T-helper 2 cell treated with Interferon-gamma antibody and Interleukin-4, amounts not matched to agents 5 μg/mL and 100 μg/mL, for 36 hours (primary cell): ENCODE results near the gene IL15RA.
A peak's percentile ranks its signal among the peaks of the same experiment; 100 is the strongest.

Source experiments
- DNase-seq: peaks from one replicate; pipeline ENCODE4 v3.0.0; 2021; ENCODE audit warnings: low spot score
- H3K27ac Mint-ChIP-seq: one replicate; pipeline ENCODE4 v1.8.0; 2021; ENCODE audit warnings: mild to moderate bottlenecking, mixed read lengths
- H3K27me3 Mint-ChIP-seq: one replicate; pipeline ENCODE4 v1.8.0; 2021; ENCODE audit warnings: low read depth, mixed read lengths
- H3K36me3 Mint-ChIP-seq: one replicate; pipeline ENCODE4 v1.8.0; 2021; ENCODE audit warnings: low read depth, mixed read lengths
- H3K4me1 Mint-ChIP-seq: one replicate; pipeline ENCODE4 v1.8.0; 2021; ENCODE audit warnings: low read depth, mixed read lengths
- H3K4me3 Mint-ChIP-seq: one replicate; pipeline ENCODE4 v1.8.0; 2022; ENCODE audit warnings: mild to moderate bottlenecking, moderate library complexity, mixed read lengths
- H3K9me3 Mint-ChIP-seq: one replicate; pipeline ENCODE4 v1.8.0; 2021; ENCODE audit warnings: mixed read lengths

The IL15RA gene

GRCh38 chr10:5992398-5992797 lies 15.1 kb upstream of the IL15RA start:
- peaks cover 14% of the 10 kb centered on the region for H3K36me3 Mint-ChIP-seq
- H3K9me3 Mint-ChIP-seq, result peaks cover 34% of the 10 kb centered on the region
- no peak for DNase-seq
- H3K4me3 Mint-ChIP-seq, result no peak overlapping the region
- H3K4me1 Mint-ChIP-seq, result peaks cover 11% of the 10 kb centered on the region
- H3K27ac Mint-ChIP-seq, result no peak overlapping the region
- H3K27me3 Mint-ChIP-seq, result peaks cover 8% of the 10 kb centered on the region

- Mint-ChIP-seq H3K36me3 (peaks cover 14% of the 10 kb centered on the region), H3K4me3 (no peak overlapping the region), H3K27me3 (peaks cover 7% of the 10 kb centered on the region), H3K9me3 (peaks cover 34% of the 10 kb centered on the region), H3K27ac (no peak overlapping the region), H3K4me1 (peaks cover 11% of the 10 kb centered on the region)
- DNase-seq, result no peak
These were observed 14.4 kb upstream of the IL15RA start for GRCh38 chr10:5991708-5992107.

GRCh38 chr10:5989756-5990155 lies 12.4 kb upstream of the IL15RA start:
- Mint-ChIP-seq H3K36me3 (peaks cover 14% of the 10 kb centered on the region), H3K4me3 (no peak overlapping the region), H3K27me3 (peaks cover 7% of the 10 kb centered on the region), H3K9me3 (peaks cover 31% of the 10 kb centered on the region), H3K4me1 (peaks cover 11% of the 10 kb centered on the region), H3K27ac (no peak overlapping the region)
- no peak for DNase-seq

GRCh38 chr10:5988336-5988920 lies 11.1 kb upstream of the IL15RA start:
- H3K27me3 Mint-ChIP-seq, result peaks cover 4% of the 10 kb centered on the region
- H3K4me3 Mint-ChIP-seq, result peak overlapping the region; percentile 38
- H3K36me3 Mint-ChIP-seq, result peaks cover 14% of the 10 kb centered on the region
- peaks cover 11% of the 10 kb centered on the region for H3K4me1 Mint-ChIP-seq
- peaks cover 22% of the 10 kb centered on the region for H3K9me3 Mint-ChIP-seq
- peak overlapping the region; percentile 67 for H3K27ac Mint-ChIP-seq
- DNase-seq, result no peak

GRCh38 chr10:5987747-5988146 lies 10.4 kb upstream of the IL15RA start:
- Mint-ChIP-seq H3K27ac (peak overlapping the region; percentile 67), H3K27me3 (peaks cover 2% of the 10 kb centered on the region), H3K4me1 (peaks cover 11% of the 10 kb centered on the region), H3K9me3 (peaks cover 17% of the 10 kb centered on the region), H3K36me3 (peaks cover 12% of the 10 kb centered on the region), H3K4me3 (peak overlapping the region; percentile 38)
- DNase-seq, result no peak

GRCh38 chr10:5985029-5985428 lies 7.7 kb upstream of the IL15RA start:
- H3K4me1 Mint-ChIP-seq, result peaks cover 11% of the 10 kb centered on the region
- DNase-seq, result no peak
- no peak overlapping the region for H3K4me3 Mint-ChIP-seq
- no peaks in the 10 kb centered on the region for H3K9me3 Mint-ChIP-seq
- peaks cover 9% of the 10 kb centered on the region for H3K27me3 Mint-ChIP-seq
- H3K27ac Mint-ChIP-seq, result no peak overlapping the region
- no peaks in the 10 kb centered on the region for H3K36me3 Mint-ChIP-seq

GRCh38 chr10:5983774-5984173 lies 6.4 kb upstream of the IL15RA start:
- Mint-ChIP-seq H3K9me3 (no peaks in the 10 kb centered on the region), H3K36me3 (no peaks in the 10 kb centered on the region), H3K4me3 (no peak overlapping the region), H3K4me1 (peaks cover 11% of the 10 kb centered on the region), H3K27ac (no peak overlapping the region), H3K27me3 (peaks cover 11% of the 10 kb centered on the region)
- DNase-seq, result no peak

GRCh38 chr10:5981529-5981928 lies 4.2 kb upstream of the IL15RA start:
- H3K9me3 Mint-ChIP-seq, result no peaks in the 10 kb centered on the region
- H3K27ac Mint-ChIP-seq, result no peak overlapping the region
- H3K36me3 Mint-ChIP-seq, result no peaks in the 10 kb centered on the region
- H3K4me1 Mint-ChIP-seq, result peaks cover 2% of the 10 kb centered on the region
- DNase-seq, result no peak
- H3K4me3 Mint-ChIP-seq, result no peak overlapping the region
- peaks cover 11% of the 10 kb centered on the region for H3K27me3 Mint-ChIP-seq

- no peak for DNase-seq
- H3K27me3 Mint-ChIP-seq, result peaks cover 11% of the 10 kb centered on the region
- H3K27ac Mint-ChIP-seq, result peak overlapping the region; percentile 93
- H3K9me3 Mint-ChIP-seq, result no peaks in the 10 kb centered on the region
- peak overlapping the region; percentile 94 for H3K4me3 Mint-ChIP-seq
- peaks cover 20% of the 10 kb centered on the region for H3K4me1 Mint-ChIP-seq
- H3K36me3 Mint-ChIP-seq, result peaks cover 10% of the 10 kb centered on the region
These were observed 817 bp upstream of the IL15RA start for GRCh38 chr10:5978230-5978489.

GRCh38 chr10:5976512-5977470 lies 552 bp downstream of the IL15RA start:
- H3K9me3 Mint-ChIP-seq, result no peaks in the 10 kb centered on the region
- peak overlapping the region; percentile 92 for H3K4me3 Mint-ChIP-seq

GRCh38 chr10:5975641-5976473 lies 1.5 kb downstream of the IL15RA start:
- Mint-ChIP-seq H3K36me3 (peaks cover 10% of the 10 kb centered on the region), H3K4me3 (peak overlapping the region; percentile 92), H3K9me3 (no peaks in the 10 kb centered on the region), H3K4me1 (peaks cover 38% of the 10 kb centered on the region), H3K27ac (peak overlapping the region; percentile 94), H3K27me3 (peaks cover 9% of the 10 kb centered on the region)
- DNase-seq, result peak; percentile 76

More at GRCh38 chr10:5976512-5977470, 552 bp downstream of the IL15RA start:
- Mint-ChIP-seq H3K4me1 (peaks cover 29% of the 10 kb centered on the region), H3K27me3 (peaks cover 11% of the 10 kb centered on the region), H3K27ac (peak overlapping the region; percentile 94), H3K36me3 (peaks cover 10% of the 10 kb centered on the region)
- peak; percentile 34 for DNase-seq

- Mint-ChIP-seq H3K4me3 (no peak overlapping the region), H3K36me3 (peaks cover 17% of the 10 kb centered on the region), H3K4me1 (peaks cover 47% of the 10 kb centered on the region), H3K27ac (no peak overlapping the region), H3K27me3 (no peaks in the 10 kb centered on the region), H3K9me3 (no peaks in the 10 kb centered on the region)
- DNase-seq, result no peak
These were observed 4.3 kb downstream of the IL15RA start for GRCh38 chr10:5973069-5973468.

GRCh38 chr10:5971886-5972285 lies 5.5 kb downstream of the IL15RA start:
- peaks cover 47% of the 10 kb centered on the region for H3K4me1 Mint-ChIP-seq
- no peak for DNase-seq
- H3K27ac Mint-ChIP-seq, result peak overlapping the region; percentile 74
- H3K27me3 Mint-ChIP-seq, result no peaks in the 10 kb centered on the region
- no peaks in the 10 kb centered on the region for H3K9me3 Mint-ChIP-seq
- H3K4me3 Mint-ChIP-seq, result peak overlapping the region; percentile 61
- H3K36me3 Mint-ChIP-seq, result peaks cover 20% of the 10 kb centered on the region
